Measurements from ENCODE around the gene CREB3L4. TPM values are rescaled to one million over a fixed set of nuclear protein-coding genes. Genes with fewer than 3 reads are reported as not detected.
"Not testable (repeated sequence)": the region's sequence is repeated elsewhere in the genome, so short reads cannot be mapped to it uniquely, and the experiment has no call there.

The CREB3L4 gene
- total RNA-seq, 1 experiment from 2014 or later = 58.2 TPM

- not testable (repeated sequence) for H3K27me3 ChIP-seq (ENCODE audit: control insufficient read depth, insufficient read depth, low read length); DNase-seq; H3K4me3 ChIP-seq (ENCODE audit: insufficient read depth, low read depth, low read length)
- peaks cover 12% of the 10 kb centered on the region for H3K36me3 ChIP-seq (replicated peaks; ENCODE audit: control insufficient read depth, insufficient read depth, low read length)
Observed at GRCh38 chr1:153979091-153979490, 11.4 kb downstream of the CREB3L4 start.

- not testable (repeated sequence) for DNase-seq; H3K4me3 ChIP-seq (ENCODE audit: insufficient read depth, low read depth, low read length); H3K36me3 ChIP-seq (replicated peaks; ENCODE audit: control insufficient read depth, insufficient read depth, low read length); H3K27me3 ChIP-seq (ENCODE audit: control insufficient read depth, insufficient read depth, low read length)
Observed at GRCh38 chr1:153981735-153982134, 14.0 kb downstream of the CREB3L4 start.

- Histone ChIP-seq H3K4me3 (ENCODE audit: insufficient read depth, low read depth, low read length) (no peak overlapping the region), H3K27me3 (ENCODE audit: control insufficient read depth, insufficient read depth, low read length) (no peaks in the 10 kb centered on the region), H3K36me3 (replicated peaks; ENCODE audit: control insufficient read depth, insufficient read depth, low read length) (peaks cover 3% of the 10 kb centered on the region)
- DNase-seq = no peak
Observed at GRCh38 chr1:153984123-153984894, 16.6 kb downstream of the CREB3L4 start.

- H3K4me3 ChIP-seq (ENCODE audit: insufficient read depth, low read depth, low read length) = peak overlapping the region; percentile 87
- peak; percentile 57 for DNase-seq
- peaks cover 3% of the 10 kb centered on the region for H3K36me3 ChIP-seq (replicated peaks; ENCODE audit: control insufficient read depth, insufficient read depth, low read length)
- H3K27me3 ChIP-seq (ENCODE audit: control insufficient read depth, insufficient read depth, low read length) = no peaks in the 10 kb centered on the region
Observed at GRCh38 chr1:153985341-153985912, 17.7 kb downstream of the CREB3L4 start.

- Histone ChIP-seq H3K36me3 (replicated peaks; ENCODE audit: control insufficient read depth, insufficient read depth, low read length) (peaks cover 4% of the 10 kb centered on the region), H3K4me3 (ENCODE audit: insufficient read depth, low read depth, low read length) (peak within 1 kb of the TSS; percentile 87), H3K27me3 (ENCODE audit: control insufficient read depth, insufficient read depth, low read length) (no peaks in the 10 kb centered on the region)
- DNase-seq = peak; percentile 93
Observed at GRCh38 chr1:153985941-153986761, 18.4 kb downstream of the CREB3L4 start, which contains the start of gene RAB13. RAB13 (minus strand) TSS chr1:153986339; CDS start chr1:153986236, 103 bp downstream.

GRCh38 chr1:153987621-153988020 is 19.9 kb downstream of the CREB3L4 start:
- Histone ChIP-seq H3K36me3 (replicated peaks; ENCODE audit: control insufficient read depth, insufficient read depth, low read length) (peaks cover 10% of the 10 kb centered on the region), H3K27me3 (ENCODE audit: control insufficient read depth, insufficient read depth, low read length) (no peaks in the 10 kb centered on the region), H3K4me3 (ENCODE audit: insufficient read depth, low read depth, low read length) (no peak overlapping the region)
- DNase-seq = no peak

GRCh38 chr1:153990468-153991150 is 22.9 kb downstream of the CREB3L4 start, which contains the start of gene RPS27:
RPS27 (plus strand) TSS chr1:153990762; CDS start chr1:153990797, 35 bp downstream.
- Histone ChIP-seq H3K4me3 (ENCODE audit: insufficient read depth, low read depth, low read length) (peak within 1 kb of the TSS; percentile 83), H3K36me3 (replicated peaks; ENCODE audit: control insufficient read depth, insufficient read depth, low read length) (peaks cover 17% of the 10 kb centered on the region), H3K27me3 (ENCODE audit: control insufficient read depth, insufficient read depth, low read length) (no peaks in the 10 kb centered on the region)
- DNase-seq = peak; percentile 90

GRCh38 chr1:153991151-153991630 is 23.5 kb downstream of the CREB3L4 start:
- Histone ChIP-seq H3K36me3 (replicated peaks; ENCODE audit: control insufficient read depth, insufficient read depth, low read length) (peaks cover 18% of the 10 kb centered on the region), H3K4me3 (ENCODE audit: insufficient read depth, low read depth, low read length) (peak overlapping the region; percentile 83), H3K27me3 (ENCODE audit: control insufficient read depth, insufficient read depth, low read length) (no peaks in the 10 kb centered on the region)
- no peak for DNase-seq

GRCh38 chr1:153991806-153992205 is 24.1 kb downstream of the CREB3L4 start:
- peak overlapping the region; percentile 83; the same call in 1 of the 2 replicates for H3K4me3 ChIP-seq (ENCODE audit: insufficient read depth, low read depth, low read length)
- peaks cover 18% of the 10 kb centered on the region for H3K36me3 ChIP-seq (replicated peaks; ENCODE audit: control insufficient read depth, insufficient read depth, low read length)
- DNase-seq = no peak
- H3K27me3 ChIP-seq (ENCODE audit: control insufficient read depth, insufficient read depth, low read length) = no peaks in the 10 kb centered on the region

- Histone ChIP-seq H3K27me3 (ENCODE audit: control insufficient read depth, insufficient read depth, low read length) (no peaks in the 10 kb centered on the region), H3K4me3 (ENCODE audit: insufficient read depth, low read depth, low read length) (no peak overlapping the region), H3K36me3 (replicated peaks; ENCODE audit: control insufficient read depth, insufficient read depth, low read length) (peaks cover 18% of the 10 kb centered on the region)
- no peak for DNase-seq
Observed at GRCh38 chr1:153995202-153995601, 27.5 kb downstream of the CREB3L4 start.

- DNase-seq = no peak
- Histone ChIP-seq H3K36me3 (replicated peaks; ENCODE audit: control insufficient read depth, insufficient read depth, low read length) (peaks cover 18% of the 10 kb centered on the region), H3K27me3 (ENCODE audit: control insufficient read depth, insufficient read depth, low read length) (no peaks in the 10 kb centered on the region), H3K4me3 (ENCODE audit: insufficient read depth, low read depth, low read length) (no peak overlapping the region)
Observed at GRCh38 chr1:153995640-153996039, 27.9 kb downstream of the CREB3L4 start.

- H3K27me3 ChIP-seq (ENCODE audit: control insufficient read depth, insufficient read depth, low read length); H3K4me3 ChIP-seq (ENCODE audit: insufficient read depth, low read depth, low read length); DNase-seq: not testable (repeated sequence)
- H3K36me3 ChIP-seq (replicated peaks; ENCODE audit: control insufficient read depth, insufficient read depth, low read length) = peaks cover 13% of the 10 kb centered on the region
Observed at GRCh38 chr1:153996882-153997281, 29.2 kb downstream of the CREB3L4 start.

- H3K4me3 ChIP-seq (ENCODE audit: insufficient read depth, low read depth, low read length) = no peak overlapping the region
- no peak for DNase-seq
- 0 out of 2 replicates have a peak, but pooled peaks cover 1% of the 10 kb centered on the region for H3K36me3 ChIP-seq (replicated peaks; ENCODE audit: control insufficient read depth, insufficient read depth, low read length)
- no peaks in the 10 kb centered on the region for H3K27me3 ChIP-seq (ENCODE audit: control insufficient read depth, insufficient read depth, low read length)
Observed at GRCh38 chr1:154000420-154000819, 32.7 kb downstream of the CREB3L4 start.

GRCh38 chr1:154006136-154006535 is 38.4 kb downstream of the CREB3L4 start:
- no peak for DNase-seq
- H3K4me3 ChIP-seq (ENCODE audit: insufficient read depth, low read depth, low read length) = no peak overlapping the region
- no peaks in the 10 kb centered on the region for H3K36me3 ChIP-seq (replicated peaks; ENCODE audit: control insufficient read depth, insufficient read depth, low read length)
- no peaks in the 10 kb centered on the region for H3K27me3 ChIP-seq (ENCODE audit: control insufficient read depth, insufficient read depth, low read length)
